HG03558 (cell line): ENCODE data around the gene NEK4.
"Not testable (repeated sequence)": the region's sequence is repeated elsewhere in the genome, so short reads cannot be mapped to it uniquely, and the experiment has no call there.

Experiments used
- ATAC-seq: cut with Tn5 transposase; IDR thresholded peaks from one replicate; pipeline ENCODE4 v1.9.1; 2021; ENCODE audit warnings: moderate number of reproducible peaks; ENCODE audit not compliant: unreplicated experiment; ENCODE audit errors: extremely low read depth

Gene NEK4

GRCh38 chr3:52743152-52743551, 27.6 kb downstream of the NEK4 start:
- no peak for ATAC-seq

- ATAC-seq: no peak
Observed at GRCh38 chr3:52742418-52743041, 28.2 kb downstream of the NEK4 start.

DNA sequence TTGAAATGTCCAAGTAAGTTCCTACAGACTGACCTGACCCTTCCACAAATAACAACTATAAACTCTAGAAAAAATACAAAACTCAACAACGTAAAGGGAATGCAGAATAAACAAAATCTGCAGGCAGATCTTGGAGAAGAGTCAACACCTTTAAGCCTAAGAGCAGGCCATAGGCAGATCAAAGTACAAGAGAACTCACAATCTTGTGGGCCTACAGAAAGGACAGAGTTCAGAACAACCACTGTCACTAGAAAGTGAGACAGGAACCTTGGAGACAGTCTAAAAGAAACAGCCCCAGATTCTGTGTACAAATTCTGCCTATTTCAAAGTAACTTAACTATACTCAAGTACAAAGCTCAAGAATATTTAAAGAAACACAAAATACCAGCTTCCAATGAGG, 31.0 kb downstream of the NEK4 start:
- ATAC-seq: no peak

- ATAC-seq: no peak
Observed at GRCh38 chr3:52733256-52733891, 37.4 kb downstream of the NEK4 start.

GRCh38 chr3:52731590-52731989, 39.1 kb downstream of the NEK4 start:
- ATAC-seq: no peak

DNA sequence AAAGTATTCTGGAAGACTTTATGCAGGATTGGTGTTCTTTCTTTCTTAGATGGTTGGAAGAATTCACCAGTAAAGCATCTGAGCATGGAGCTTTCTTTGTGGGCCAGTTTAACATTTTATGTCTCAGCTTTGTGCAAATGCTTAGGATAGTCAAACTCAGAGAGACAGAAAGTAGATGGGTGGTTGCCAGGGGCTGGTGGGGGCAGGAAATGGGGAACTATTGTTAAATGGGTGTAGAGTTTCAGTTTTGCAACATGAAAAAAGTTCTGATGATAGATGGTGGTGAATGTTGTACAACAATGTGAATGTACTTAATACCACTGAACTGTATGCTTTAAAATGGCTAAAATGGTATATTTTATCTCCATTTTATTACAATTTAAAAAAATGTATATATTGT, 40.1 kb downstream of the NEK4 start:
- ATAC-seq: no peak

- ATAC-seq: not testable (repeated sequence)
Observed at GRCh38 chr3:52728753-52729152, 42.0 kb downstream of the NEK4 start.

- ATAC-seq: no peak
Observed at GRCh38 chr3:52724511-52724910, 46.2 kb downstream of the NEK4 start.

GRCh38 chr3:52723935-52724334, 46.8 kb downstream of the NEK4 start:
- no peak for ATAC-seq

- no peak for ATAC-seq
Observed at GRCh38 chr3:52722491-52722890, 48.2 kb downstream of the NEK4 start.

DNA sequence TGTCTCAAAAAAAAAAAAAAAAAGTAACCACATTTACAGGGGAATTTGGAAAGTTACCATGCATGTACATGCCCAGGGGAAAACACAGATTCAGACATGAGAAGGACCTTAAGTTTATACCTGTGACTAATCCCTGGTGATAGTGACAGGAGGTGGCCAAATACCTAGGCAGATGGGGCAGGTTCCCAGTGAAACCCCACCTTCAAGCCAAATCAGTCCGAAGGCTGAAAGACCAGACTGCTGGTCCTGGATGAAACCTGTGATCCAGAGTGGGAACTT, 49.1 kb downstream of the NEK4 start:
- ATAC-seq: no peak

DNA sequence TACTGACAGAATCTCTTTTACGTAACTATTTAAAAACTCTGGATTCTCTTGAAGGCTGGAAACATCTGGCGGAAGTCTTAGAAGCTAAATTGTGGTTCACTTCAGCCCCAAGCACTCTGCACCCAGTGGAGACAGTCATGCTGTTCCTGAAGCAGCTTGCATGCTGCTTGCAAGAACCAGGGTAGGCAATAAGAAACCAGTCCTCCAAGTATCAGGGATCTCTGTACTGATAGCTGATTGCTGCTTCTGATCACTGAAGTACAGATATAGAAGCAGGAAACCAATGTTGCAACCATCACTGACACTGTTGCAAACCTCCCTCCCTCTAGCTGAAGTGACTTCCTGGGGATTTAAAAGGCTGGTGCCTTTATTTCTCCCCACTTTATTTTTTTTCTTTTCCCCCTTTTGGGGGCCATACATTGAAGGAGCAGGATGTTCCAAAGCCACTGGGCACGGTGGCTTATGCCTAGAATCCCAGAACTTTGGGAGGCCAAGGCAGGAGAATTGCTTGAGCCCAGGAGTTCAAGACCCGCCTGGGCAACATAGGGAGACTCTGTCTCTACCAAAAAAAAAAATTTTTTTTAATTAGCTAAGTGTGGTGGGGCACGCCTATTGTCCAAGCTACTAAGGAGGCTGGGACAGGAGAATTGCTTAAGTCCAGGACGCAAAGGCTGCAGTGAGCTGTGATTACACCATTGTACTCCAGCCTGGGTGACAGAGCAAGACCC, 49.6 kb downstream of the NEK4 start:
- ATAC-seq: no peak

DNA sequence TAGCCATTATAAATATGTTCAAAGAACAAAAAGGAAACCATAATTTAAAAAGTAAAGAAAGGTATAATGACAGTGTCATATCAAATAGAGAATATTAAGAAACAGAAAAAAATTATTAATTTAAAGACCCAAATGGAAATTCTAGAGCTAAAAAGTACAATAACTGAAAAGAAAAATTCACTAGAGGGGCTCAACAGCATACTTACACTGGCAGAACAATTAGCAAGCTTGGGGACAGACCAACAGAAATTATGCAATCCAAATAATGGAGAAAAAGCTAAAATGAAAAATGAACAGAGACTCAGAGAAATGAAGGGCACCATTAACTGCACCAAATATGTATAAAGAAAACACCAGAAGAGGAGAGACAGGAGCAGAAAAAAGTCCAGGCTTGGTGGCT, 51.1 kb downstream of the NEK4 start:
- no peak for ATAC-seq

- ATAC-seq: no peak
Observed at GRCh38 chr3:52715714-52716305, 54.9 kb downstream of the NEK4 start.

- no peak for ATAC-seq
Observed at GRCh38 chr3:52714335-52715302, 56.1 kb downstream of the NEK4 start.

GRCh38 chr3:52712291-52713212, 58.2 kb downstream of the NEK4 start:
- ATAC-seq: no peak

DNA sequence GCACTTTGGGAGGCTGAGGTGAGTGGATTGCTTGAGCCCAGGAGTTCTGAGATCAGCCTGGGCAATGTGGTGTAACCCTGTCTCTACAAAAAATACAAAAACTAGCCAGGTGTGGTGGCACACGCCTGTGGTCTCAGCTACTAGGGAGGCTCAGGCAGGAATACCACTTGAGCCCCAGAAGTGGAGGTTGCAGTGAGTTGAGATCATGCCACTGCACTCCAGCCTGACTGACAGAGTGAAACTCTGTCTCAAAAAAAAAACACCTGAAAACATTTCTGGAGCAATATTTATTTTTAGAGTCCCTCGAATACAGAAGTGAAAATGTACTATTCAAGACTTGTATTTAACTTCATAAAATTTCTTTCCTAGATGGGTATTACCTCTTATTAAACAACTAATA, 60.2 kb downstream of the NEK4 start:
- no peak for ATAC-seq

GRCh38 chr3:52707585-52707984, 63.2 kb downstream of the NEK4 start:
- no peak for ATAC-seq
